Measurements from ENCODE around the gene DCP1B. TPM values are rescaled to one million over a fixed set of nuclear protein-coding genes. Genes with fewer than 3 reads are reported as not detected.

DCP1B gene
- total and polyA plus RNA-seq, 2 experiments from 2014 or later, result 13.4 to 20.9 TPM

DNA sequence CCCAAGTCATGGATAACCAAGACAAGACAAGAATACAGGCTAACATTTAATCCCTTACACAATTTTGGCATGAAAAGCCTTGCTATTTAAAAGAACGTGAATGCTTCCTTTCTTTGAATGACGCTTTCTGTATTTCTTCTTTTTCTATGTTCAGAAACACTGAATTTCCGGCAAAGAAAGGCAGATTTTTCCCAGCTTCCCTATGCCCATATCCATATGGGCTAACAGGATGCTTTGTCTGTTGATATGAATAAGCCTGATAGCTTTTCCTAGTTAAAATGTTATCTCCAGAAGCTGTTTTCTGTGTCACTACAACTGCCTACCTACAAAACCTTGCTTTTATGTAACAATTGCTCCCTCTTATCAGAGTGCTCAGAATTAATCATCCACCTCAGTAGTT is 47.5 kb downstream of the DCP1B start:
- Histone ChIP-seq H3K79me2 (no peaks in the 10 kb centered on the region), H3K9me2 (replicated peaks; ENCODE audit: insufficient read depth) (no peaks in the 10 kb centered on the region), H3K9me3 (ENCODE audit: low read depth) (no peaks in the 10 kb centered on the region), H3K27me3 (no peaks in the 10 kb centered on the region), H3K4me1 (ENCODE audit: insufficient read depth) (no peaks in the 10 kb centered on the region), H3K36me3 (replicated peaks; ENCODE audit: insufficient read depth, low read depth) (no peaks in the 10 kb centered on the region), H3K27ac (no peak overlapping the region), H3K4me2 (no peak overlapping the region), H2AFZ (no peak overlapping the region), H4K20me1 (ENCODE audit: insufficient read depth, poor library complexity, severe bottlenecking) (no peaks in the 10 kb centered on the region), H3K4me3 (no peak overlapping the region)
- DNase-seq (ENCODE audit: low spot score), result no peak
- WGBS (ENCODE audit: low lambda C conversion rate, missing lambda C conversion rate), result 91% methylated on average over 3 of the region's 3 CpGs
- TF ChIP-seq, protein P1, sequence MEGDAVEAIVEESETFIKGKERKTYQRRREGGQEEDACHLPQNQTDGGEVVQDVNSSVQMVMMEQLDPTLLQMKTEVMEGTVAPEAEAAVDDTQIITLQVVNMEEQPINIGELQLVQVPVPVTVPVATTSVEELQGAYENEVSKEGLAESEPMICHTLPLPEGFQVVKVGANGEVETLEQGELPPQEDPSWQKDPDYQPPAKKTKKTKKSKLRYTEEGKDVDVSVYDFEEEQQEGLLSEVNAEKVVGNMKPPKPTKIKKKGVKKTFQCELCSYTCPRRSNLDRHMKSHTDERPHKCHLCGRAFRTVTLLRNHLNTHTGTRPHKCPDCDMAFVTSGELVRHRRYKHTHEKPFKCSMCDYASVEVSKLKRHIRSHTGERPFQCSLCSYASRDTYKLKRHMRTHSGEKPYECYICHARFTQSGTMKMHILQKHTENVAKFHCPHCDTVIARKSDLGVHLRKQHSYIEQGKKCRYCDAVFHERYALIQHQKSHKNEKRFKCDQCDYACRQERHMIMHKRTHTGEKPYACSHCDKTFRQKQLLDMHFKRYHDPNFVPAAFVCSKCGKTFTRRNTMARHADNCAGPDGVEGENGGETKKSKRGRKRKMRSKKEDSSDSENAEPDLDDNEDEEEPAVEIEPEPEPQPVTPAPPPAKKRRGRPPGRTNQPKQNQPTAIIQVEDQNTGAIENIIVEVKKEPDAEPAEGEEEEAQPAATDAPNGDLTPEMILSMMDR (IDR thresholded peaks at IDR 0.05; ENCODE audit: poor library complexity), result no peak
- TF ChIP-seq EZH2 (IDR thresholded peaks at IDR 0.05; ENCODE audit: borderline replicate concordance) (no peak), EZH2phosphoT487 (IDR thresholded peaks at IDR 0.05; ENCODE audit: low read depth, severe bottlenecking, unreplicated experiment) (no peak)

DNA sequence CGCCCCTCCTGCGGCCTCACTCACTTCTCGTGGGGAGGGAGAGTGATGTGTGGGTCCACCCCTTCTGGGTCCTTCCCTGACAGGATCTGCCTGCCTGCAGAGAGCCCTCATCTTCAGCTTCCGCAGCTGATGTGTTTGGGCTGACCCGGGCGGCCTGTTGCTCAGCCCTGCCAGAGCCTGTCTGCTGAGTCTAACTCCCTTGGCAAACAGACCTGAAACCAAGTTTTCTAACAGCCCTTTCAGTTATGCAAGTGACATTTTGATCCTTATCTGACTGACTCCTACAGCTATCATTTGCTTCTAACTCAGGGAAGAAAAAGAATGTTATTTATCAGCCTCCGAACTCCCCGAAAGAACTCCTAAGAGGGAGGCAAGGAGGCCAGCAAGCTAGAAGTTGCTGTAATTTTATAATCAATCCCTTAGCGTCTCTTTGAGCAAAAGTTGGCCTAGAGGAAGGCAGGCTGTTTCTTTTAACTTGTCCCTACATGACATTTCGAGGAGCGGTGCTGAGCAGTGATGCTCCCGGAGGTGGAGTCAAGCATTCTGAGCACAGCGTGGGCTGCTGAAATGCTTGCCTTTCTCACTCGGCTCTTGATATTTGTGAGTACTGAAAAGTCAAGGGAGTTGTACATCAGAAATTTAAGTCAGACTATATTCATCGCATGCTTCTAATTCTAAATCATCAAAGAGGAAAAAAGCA is 54.3 kb downstream of the DCP1B start:
- Histone ChIP-seq H3K27ac (no peak overlapping the region), H3K9me3 (ENCODE audit: low read depth) (no peaks in the 10 kb centered on the region), H3K4me1 (ENCODE audit: insufficient read depth) (no peaks in the 10 kb centered on the region), H4K20me1 (ENCODE audit: insufficient read depth, poor library complexity, severe bottlenecking) (no peaks in the 10 kb centered on the region), H3K4me3 (no peak overlapping the region), H3K27me3 (no peaks in the 10 kb centered on the region), H3K4me2 (no peak overlapping the region), H3K9me2 (replicated peaks; ENCODE audit: insufficient read depth) (no peaks in the 10 kb centered on the region), H2AFZ (no peak overlapping the region), H3K79me2 (no peaks in the 10 kb centered on the region), H3K36me3 (replicated peaks; ENCODE audit: insufficient read depth, low read depth) (peaks cover 5% of the 10 kb centered on the region)
- TF ChIP-seq EZH2phosphoT487 (IDR thresholded peaks at IDR 0.05; ENCODE audit: low read depth, severe bottlenecking, unreplicated experiment) (no peak), EZH2 (IDR thresholded peaks at IDR 0.05; ENCODE audit: borderline replicate concordance) (no peak)
- TF ChIP-seq, protein P1 (IDR thresholded peaks at IDR 0.05; ENCODE audit: poor library complexity), result no peak
- no peak for DNase-seq (ENCODE audit: low spot score)
- 75% methylated on average over 14 of the region's 15 CpGs for WGBS (ENCODE audit: low lambda C conversion rate, missing lambda C conversion rate)

DNA sequence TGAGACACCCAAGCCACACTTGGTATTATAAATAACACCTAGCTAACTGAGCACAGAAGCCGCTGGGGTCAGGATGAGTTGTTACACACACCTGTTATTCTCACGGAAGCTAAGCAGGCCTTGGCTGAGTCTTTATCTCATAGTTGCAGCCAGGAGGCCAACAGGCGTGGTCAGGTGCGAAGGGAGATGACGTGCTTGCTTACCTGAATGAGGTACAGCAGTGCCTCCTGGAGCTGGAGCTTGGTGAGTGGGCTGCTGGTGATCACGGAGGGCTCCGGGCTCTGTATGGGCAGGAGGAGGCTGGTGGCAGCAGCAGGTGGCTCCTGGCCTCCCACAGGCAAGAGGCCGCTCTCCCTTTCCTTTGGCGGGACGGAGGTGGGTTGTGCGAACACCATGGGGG is 55.4 kb downstream of the DCP1B start:
- DNase-seq (ENCODE audit: low spot score), result no peak
- 95% methylated on average over 11 of the region's 11 CpGs for WGBS (ENCODE audit: low lambda C conversion rate, missing lambda C conversion rate)
- Histone ChIP-seq H3K79me2 (no peaks in the 10 kb centered on the region), H3K36me3 (replicated peaks; ENCODE audit: insufficient read depth, low read depth) (peaks cover 5% of the 10 kb centered on the region), H3K4me1 (ENCODE audit: insufficient read depth) (no peaks in the 10 kb centered on the region), H3K4me2 (no peak overlapping the region), H2AFZ (no peak overlapping the region), H3K4me3 (no peak overlapping the region), H4K20me1 (ENCODE audit: insufficient read depth, poor library complexity, severe bottlenecking) (no peaks in the 10 kb centered on the region), H3K9me3 (ENCODE audit: low read depth) (no peaks in the 10 kb centered on the region), H3K9me2 (replicated peaks; ENCODE audit: insufficient read depth) (no peaks in the 10 kb centered on the region), H3K27ac (no peak overlapping the region), H3K27me3 (no peaks in the 10 kb centered on the region)
- TF ChIP-seq EZH2 (IDR thresholded peaks at IDR 0.05; ENCODE audit: borderline replicate concordance), result no peak
- TF ChIP-seq, protein P1 (IDR thresholded peaks at IDR 0.05; ENCODE audit: poor library complexity), result no peak
- TF ChIP-seq EZH2phosphoT487 (IDR thresholded peaks at IDR 0.05; ENCODE audit: low read depth, severe bottlenecking, unreplicated experiment), result no peak

Data from hepatocyte (in vitro differentiated cells).